ENCODE data around the gene TLX2. TPM values are rescaled to one million over a fixed set of nuclear protein-coding genes. Genes with fewer than 3 reads are reported as not detected.

Gene TLX2
- polyA plus RNA-seq, 12 donors: 0.08 to 0.43 TPM; not detected in 10

GRCh38 chr2:74531666-74532065 lies 17.4 kb downstream of the TLX2 start:
- DNase-seq: no peak

GRCh38 chr2:74532222-74532621 lies 18.0 kb downstream of the TLX2 start:
- DNase-seq: no peak

- no peak for DNase-seq
Observed at GRCh38 chr2:74533464-74533863, 19.2 kb downstream of the TLX2 start.

GRCh38 chr2:74534411-74534810 lies 20.2 kb downstream of the TLX2 start:
- no peak for DNase-seq

- DNase-seq: no peak
Observed at GRCh38 chr2:74535440-74535965, 21.3 kb downstream of the TLX2 start.

GRCh38 chr2:74536166-74536950 lies 22.1 kb downstream of the TLX2 start:
- no peak for DNase-seq

GRCh38 chr2:74537140-74537539 lies 22.9 kb downstream of the TLX2 start:
- no peak for DNase-seq

- no peak for DNase-seq
Observed at GRCh38 chr2:74538881-74539339, 24.7 kb downstream of the TLX2 start.

- DNase-seq: no peak
Observed at GRCh38 chr2:74540291-74540690, 26.0 kb downstream of the TLX2 start.

- DNase-seq: no peak
Observed at GRCh38 chr2:74542978-74543377, 28.7 kb downstream of the TLX2 start.

GRCh38 chr2:74544634-74545033 lies 30.4 kb downstream of the TLX2 start:
- DNase-seq: no peak

- DNase-seq: no peak
Observed at GRCh38 chr2:74546004-74546403, 31.8 kb downstream of the TLX2 start.

- DNase-seq: peak; percentile 47
Observed at GRCh38 chr2:74548285-74548899, 34.1 kb downstream of the TLX2 start.

- DNase-seq: peak; percentile 60
Observed at GRCh38 chr2:74548900-74549826, 34.9 kb downstream of the TLX2 start.

- DNase-seq: no peak
Observed at GRCh38 chr2:74550231-74550630, 36.0 kb downstream of the TLX2 start.

- no peak for DNase-seq
Observed at GRCh38 chr2:74551530-74551929, 37.3 kb downstream of the TLX2 start.

GRCh38 chr2:74551942-74552913 lies 38.0 kb downstream of the TLX2 start:
- DNase-seq: no peak

GRCh38 chr2:74552914-74553811 lies 38.9 kb downstream of the TLX2 start:
- no peak for DNase-seq

Measured in muscle of arm (tissue), 12 donors.